ENCODE measurements around the gene SAMD3.
"Not testable (repeated sequence)": the region's sequence is repeated elsewhere in the genome, so short reads cannot be mapped to it uniquely, and the experiment has no call there.

SAMD3 gene

DNA sequence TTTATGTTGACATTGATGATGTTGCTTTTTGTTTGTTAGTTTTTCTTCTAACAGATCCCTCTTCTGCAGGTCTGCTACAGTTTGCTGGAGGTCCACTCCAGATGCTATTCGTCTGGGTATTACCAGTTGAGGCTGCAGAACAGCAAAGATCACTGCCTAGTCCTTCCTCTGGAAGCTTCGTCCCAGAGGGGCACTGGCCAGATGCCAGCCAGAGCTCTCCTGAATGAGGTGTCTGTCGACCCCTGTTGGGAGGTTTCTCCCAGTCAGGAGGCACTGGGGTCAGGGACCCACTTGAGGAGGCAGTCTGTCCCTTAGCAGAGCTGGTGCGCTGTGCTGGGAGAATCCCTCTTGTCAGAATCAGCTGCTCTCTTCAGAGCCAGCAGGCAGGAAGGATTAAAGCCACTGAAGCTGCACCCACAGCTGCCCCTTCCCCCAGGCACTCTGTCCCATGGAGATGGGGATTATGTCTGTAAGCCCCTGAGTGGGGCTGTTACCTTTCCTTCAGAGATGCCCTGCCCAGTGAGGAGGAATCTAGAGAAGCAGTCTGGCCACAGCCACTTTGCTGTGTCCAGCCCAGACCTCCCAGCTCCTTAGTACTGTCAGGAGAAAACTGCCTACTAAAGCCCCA lies 49.3 kb downstream of the SAMD3 start:
- not testable (repeated sequence) for DNase-seq (ENCODE audit: low spot score)

DNA sequence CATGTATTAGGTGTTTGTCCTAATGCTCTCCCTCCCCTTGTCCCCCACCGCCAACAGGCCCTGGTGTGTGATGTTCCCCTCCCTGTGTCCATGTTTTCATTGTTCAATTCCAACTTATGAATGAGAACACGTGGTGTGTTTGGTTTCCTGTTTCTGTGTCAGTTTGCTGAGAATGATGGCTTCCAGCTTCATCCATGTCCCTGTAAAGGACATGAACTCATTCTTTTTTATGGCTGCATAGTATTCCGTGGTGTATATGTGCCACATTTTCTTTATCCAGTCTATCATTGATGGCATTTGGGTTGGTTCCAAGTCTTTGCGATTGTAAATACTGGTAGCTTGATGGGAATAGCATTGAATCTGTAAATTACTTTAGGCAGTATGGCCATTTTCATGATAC lies 52.6 kb downstream of the SAMD3 start:
- DNase-seq (ENCODE audit: low spot score) = not testable (repeated sequence)

GRCh38 chr6:130167655-130168054 lies 55.1 kb downstream of the SAMD3 start:
- DNase-seq (ENCODE audit: low spot score) = peak; percentile 22

- DNase-seq (ENCODE audit: low spot score) = no peak
These were observed 58.5 kb downstream of the SAMD3 start for GRCh38 chr6:130164251-130164650.

GRCh38 chr6:130163266-130163665 lies 59.5 kb downstream of the SAMD3 start:
- no peak for DNase-seq (ENCODE audit: low spot score)

- DNase-seq (ENCODE audit: low spot score) = no peak
These were observed 60.3 kb downstream of the SAMD3 start for GRCh38 chr6:130162421-130162820.

DNA sequence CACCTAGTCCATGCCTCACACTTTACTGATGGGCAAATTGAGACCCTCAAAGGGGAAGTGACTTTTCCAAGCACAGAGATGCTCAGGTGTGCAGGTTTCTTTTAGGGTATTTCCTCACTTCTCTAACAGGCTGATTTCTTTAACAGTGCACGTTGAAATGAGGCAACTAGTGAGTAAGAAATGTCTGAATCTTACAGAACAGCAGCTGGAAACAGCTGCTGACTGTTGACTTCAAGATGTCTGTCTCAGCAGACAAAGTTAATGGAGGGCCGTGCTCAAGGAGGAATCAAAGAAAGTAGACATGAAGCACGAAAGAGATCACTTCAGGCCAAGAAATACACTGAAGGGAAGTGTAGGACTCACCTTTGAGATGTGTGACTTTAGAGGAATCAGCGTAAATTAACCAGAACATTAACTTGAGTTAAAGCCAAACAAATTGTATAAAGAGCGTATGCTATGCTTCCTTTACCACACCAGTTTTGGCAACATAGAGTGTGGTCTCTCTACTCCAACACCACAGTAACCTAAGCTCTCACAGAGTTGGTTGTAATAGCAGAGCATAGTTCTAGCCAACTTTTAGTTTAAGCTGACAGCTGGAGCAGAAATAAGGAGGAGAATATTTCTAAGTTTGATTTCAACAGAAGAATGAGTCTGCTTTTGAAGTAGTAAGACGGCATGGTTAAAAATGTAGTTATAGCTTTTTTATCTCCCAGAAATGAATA lies 60.9 kb downstream of the SAMD3 start:
- DNase-seq (ENCODE audit: low spot score) = no peak

- no peak for DNase-seq (ENCODE audit: low spot score)
These were observed 62.8 kb downstream of the SAMD3 start for GRCh38 chr6:130159956-130160355.

GRCh38 chr6:130158548-130158947 lies 64.2 kb downstream of the SAMD3 start:
- DNase-seq (ENCODE audit: low spot score) = no peak

DNA sequence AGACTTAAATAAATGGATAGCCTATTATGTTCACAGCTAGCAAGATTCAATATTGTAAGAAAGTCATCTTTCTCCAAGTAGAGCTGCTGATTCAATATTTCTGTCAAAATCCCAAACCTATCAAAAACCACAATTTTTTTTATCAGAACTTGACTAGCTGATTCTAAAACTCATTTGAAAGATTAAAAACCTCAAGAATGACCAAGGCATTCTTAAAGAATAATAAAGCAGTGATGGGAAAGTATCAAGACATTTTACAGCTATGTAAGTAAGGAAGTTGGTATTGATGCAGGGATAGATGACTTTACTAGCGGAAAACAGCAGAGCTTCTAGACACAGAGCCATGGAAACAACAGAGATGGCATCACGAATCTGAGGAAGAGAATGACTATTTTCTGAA lies 64.7 kb downstream of the SAMD3 start:
- no peak for DNase-seq (ENCODE audit: low spot score)

DNA sequence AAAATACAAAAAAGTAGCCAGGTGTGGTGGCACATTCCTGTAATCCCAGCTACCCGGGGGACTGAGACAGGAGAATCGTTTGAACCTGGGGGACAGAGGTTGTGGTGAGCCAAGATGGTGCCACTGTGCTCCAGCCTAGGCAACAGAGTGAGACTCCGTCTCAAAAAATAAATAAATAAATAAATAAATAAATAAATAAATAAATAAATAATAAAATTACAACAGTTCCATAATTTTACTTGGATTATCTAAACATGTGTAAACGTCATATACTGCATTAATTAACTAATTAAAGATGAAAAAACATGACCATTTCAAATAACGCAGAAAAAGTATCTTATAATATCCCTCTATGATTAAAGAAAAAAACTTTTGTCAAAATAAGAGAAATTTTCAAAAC lies 65.8 kb downstream of the SAMD3 start:
- DNase-seq (ENCODE audit: low spot score) = no peak

DNA sequence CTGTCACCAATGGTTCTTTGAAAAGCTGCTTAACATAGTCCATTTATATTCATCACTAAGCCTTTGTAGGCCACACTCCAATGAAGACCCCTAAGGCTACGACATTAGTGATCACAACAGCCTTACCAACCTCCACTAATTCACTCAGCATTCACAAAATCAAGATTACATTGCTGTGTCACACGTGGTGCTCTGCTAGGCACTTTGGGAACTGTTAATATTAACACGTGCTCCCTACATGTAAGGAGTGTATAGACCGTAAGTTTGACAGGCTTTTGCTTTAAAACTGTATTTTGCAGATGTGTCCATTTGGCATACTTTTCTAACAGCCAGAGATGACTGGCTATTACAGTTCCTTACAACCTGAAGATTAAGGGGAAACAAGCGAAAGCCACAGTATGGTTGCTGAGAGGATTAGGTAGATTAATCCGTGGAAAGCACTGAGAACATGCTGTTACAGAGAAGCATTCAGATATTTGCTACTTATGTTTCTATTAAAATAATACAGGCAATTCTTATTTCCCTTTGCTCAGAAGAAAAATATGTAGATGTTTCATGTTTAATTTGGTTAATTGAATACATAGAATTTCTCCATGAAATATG lies 69.7 kb downstream of the SAMD3 start:
- DNase-seq (ENCODE audit: low spot score) = no peak

DNA sequence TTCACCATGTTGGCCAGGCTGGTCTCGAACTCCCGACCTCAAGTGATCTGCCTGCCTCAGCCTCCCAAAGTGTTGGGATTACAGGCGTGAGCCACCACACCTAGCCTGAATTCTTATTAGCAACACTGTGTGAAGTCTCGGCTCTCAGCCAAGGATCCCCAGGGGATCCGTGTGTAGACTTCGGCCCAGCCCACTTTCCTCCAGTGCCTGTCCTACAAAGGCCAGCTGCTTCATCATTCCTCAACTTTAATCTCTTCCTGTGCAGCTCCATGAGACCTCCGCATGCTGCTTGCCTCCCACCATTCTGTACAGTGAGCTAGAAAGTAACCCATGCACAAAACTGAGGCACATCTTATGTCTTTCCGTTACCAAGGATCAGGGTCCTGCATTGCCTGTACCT lies 71.8 kb downstream of the SAMD3 start:
- no peak for DNase-seq (ENCODE audit: low spot score)

- DNase-seq (ENCODE audit: low spot score) = not testable (repeated sequence)
These were observed 73.7 kb downstream of the SAMD3 start for GRCh38 chr6:130149016-130149415.

DNA sequence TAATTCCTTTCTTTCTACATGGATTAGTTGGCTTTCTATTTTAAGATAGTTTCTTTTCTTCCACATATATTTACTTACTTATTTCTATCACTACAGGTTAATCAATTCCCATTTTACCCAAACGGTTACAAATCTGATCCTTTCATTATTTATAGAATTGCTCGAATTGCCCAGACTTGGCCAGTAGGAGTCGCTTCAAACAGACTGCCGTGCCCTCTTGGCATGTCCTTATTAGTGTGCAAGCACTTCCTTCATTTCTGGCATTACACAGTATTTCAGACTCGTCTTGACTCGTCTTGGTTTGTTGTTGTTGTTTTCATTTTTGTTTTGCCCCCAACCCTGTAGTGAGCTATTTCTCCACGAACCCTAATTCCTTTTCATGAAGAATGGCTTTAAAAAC lies 74.6 kb downstream of the SAMD3 start:
- DNase-seq (ENCODE audit: low spot score) = no peak

DNA sequence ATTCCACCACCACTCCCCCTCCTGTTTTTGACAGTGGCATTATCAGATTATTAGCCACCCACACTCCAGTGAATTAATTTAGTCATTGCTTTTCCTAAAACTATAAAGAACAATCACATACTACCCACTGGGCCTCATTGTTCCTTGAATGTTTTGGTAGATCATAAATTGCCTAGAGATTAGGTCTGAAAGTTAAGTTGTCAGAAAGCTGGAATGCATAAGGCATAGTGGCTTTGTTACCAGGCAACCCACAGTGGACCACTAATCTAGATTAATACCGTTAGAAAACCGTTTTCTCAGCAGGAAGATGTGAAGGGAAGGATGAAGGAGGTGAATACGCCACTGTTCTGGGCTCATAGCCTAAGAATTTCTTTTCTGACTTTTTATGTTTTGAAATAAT lies 75.6 kb downstream of the SAMD3 start:
- no peak for DNase-seq (ENCODE audit: low spot score)

- peak; percentile 30 for DNase-seq (ENCODE audit: low spot score)
These were observed 79.0 kb downstream of the SAMD3 start for GRCh38 chr6:130143709-130144108.

- DNase-seq (ENCODE audit: low spot score) = peak; percentile 28
These were observed 82.7 kb downstream of the SAMD3 start for GRCh38 chr6:130140084-130140483.

GRCh38 chr6:130138909-130139242 lies 83.9 kb downstream of the SAMD3 start:
- DNase-seq (ENCODE audit: low spot score) = no peak

- DNase-seq (ENCODE audit: low spot score) = no peak
These were observed 84.4 kb downstream of the SAMD3 start for GRCh38 chr6:130138116-130138908.

DNA sequence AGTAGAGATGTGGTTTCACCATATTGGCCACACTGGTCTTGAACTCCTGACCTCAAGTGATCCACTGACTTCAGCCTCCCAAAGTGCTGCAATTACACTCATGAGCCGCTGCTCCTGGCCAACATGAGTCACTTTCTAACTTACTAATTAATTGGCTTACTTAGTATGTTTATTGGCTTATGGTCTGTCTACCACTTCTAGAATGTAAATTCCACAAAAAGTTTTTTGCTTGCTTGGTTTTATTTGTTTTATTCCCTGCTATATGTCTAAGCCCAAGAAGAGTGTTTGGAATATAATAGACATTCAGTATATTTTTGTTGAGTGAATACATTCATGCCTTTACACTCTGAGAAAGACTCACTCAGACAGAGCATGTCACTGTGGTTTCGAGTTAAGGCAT lies 86.0 kb downstream of the SAMD3 start:
- DNase-seq (ENCODE audit: low spot score) = no peak

DNA sequence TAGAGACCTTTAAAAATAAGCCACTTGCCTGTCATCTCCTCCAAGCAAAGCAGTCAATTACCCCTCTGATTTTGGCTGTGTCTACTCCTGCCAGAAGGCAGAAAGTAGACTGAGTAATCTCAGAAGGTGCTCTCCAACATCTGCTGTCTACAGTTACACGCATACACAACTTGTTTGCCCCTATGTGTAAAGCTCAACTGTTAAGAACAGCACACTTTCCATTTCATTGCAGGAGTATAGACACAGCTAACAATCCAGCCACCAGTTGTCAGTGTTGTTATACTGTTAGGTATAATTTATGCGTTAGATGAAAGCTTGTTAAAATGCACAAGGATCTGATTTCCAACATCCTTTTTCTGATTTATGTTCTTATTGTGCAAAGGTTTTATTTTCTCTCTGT lies 88.2 kb downstream of the SAMD3 start:
- DNase-seq (ENCODE audit: low spot score) = no peak

DNA sequence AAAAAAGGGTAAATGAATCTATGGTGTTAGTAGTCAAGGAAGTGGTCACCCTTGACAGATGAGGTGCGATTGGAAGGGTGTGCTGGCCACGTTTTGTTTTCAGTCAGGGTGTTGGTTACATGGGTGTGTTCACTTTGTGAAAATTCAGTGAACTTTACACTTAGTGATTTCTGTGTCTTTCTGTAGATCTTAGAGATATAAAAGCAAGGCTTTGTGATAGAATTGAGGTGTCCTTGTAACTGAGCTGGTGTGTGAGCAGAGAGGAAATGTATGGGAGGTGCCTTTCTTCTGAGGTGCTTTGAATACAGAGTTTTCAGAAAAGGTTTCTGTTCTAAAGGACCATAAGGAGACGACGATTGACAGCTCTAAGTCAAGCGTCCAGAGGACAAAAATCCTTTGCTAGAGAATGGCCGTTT lies 90.5 kb downstream of the SAMD3 start:
- DNase-seq (ENCODE audit: low spot score) = no peak

Measured in GM03348 (cell line).